Left hindlimb (tissue), 1 donor: ENCODE data around the gene GDA.
"Not testable (repeated sequence)": the region's sequence is repeated elsewhere in the genome, so short reads cannot be mapped to it uniquely, and the experiment has no call there.

Experiments used
- DNase-seq: peaks from one replicate; pipeline ENCODE4 v3.0.0-alpha.2; 2018

GDA gene

GRCh38 chr9:72210522-72210921 is 61.3 kb downstream of the GDA start:
- no peak for DNase-seq

- no peak for DNase-seq
Measured at GRCh38 chr9:72211047-72211446, 61.8 kb downstream of the GDA start.

GRCh38 chr9:72213906-72214305 is 64.7 kb downstream of the GDA start:
- no peak for DNase-seq

GRCh38 chr9:72217306-72217842 is 68.1 kb downstream of the GDA start:
- no peak for DNase-seq

- DNase-seq, result no peak
Measured at GRCh38 chr9:72220589-72220988, 71.3 kb downstream of the GDA start.

- DNase-seq, result no peak
Measured at GRCh38 chr9:72226146-72226812, 77.0 kb downstream of the GDA start.

- DNase-seq, result no peak
Measured at GRCh38 chr9:72228282-72228681, 79.0 kb downstream of the GDA start.

GRCh38 chr9:72232778-72233177 is 83.5 kb downstream of the GDA start:
- no peak for DNase-seq

GRCh38 chr9:72247549-72247948 is 98.3 kb downstream of the GDA start:
- no peak for DNase-seq

- no peak for DNase-seq
Measured at GRCh38 chr9:72251589-72251988, 102.3 kb downstream of the GDA start.

- DNase-seq, result no peak
Measured at GRCh38 chr9:72254901-72255545, 105.8 kb downstream of the GDA start.

- DNase-seq, result no peak
Measured at GRCh38 chr9:72255569-72255968, 106.3 kb downstream of the GDA start.

- no peak for DNase-seq
Measured at GRCh38 chr9:72256931-72257330, 107.7 kb downstream of the GDA start.

GRCh38 chr9:72257814-72258213 is 108.6 kb downstream of the GDA start:
- no peak for DNase-seq

- no peak for DNase-seq
Measured at GRCh38 chr9:72262063-72262462, 112.8 kb downstream of the GDA start.

- no peak for DNase-seq
Measured at GRCh38 chr9:72263572-72263971, 114.3 kb downstream of the GDA start.

GRCh38 chr9:72268961-72269360 is 119.7 kb downstream of the GDA start:
- DNase-seq, result no peak

- not testable (repeated sequence) for DNase-seq
Measured at GRCh38 chr9:72270359-72270758, 121.1 kb downstream of the GDA start.

GRCh38 chr9:72271613-72272478 is 122.6 kb downstream of the GDA start:
- no peak for DNase-seq

GRCh38 chr9:72274441-72274840 is 125.2 kb downstream of the GDA start:
- no peak for DNase-seq

- DNase-seq, result no peak
Measured at GRCh38 chr9:72274916-72275315, 125.7 kb downstream of the GDA start.

GRCh38 chr9:72276429-72276828 is 127.2 kb downstream of the GDA start:
- DNase-seq, result no peak

GRCh38 chr9:72278959-72279358 is 129.7 kb downstream of the GDA start:
- no peak for DNase-seq
